ENCODE data around the gene ABI3BP.

- TF ChIP-seq EZH2phosphoT487 (IDR thresholded peaks at IDR 0.05; ENCODE audit: unreplicated experiment) (no peak), CTCF (conservative IDR thresholded peaks at IDR 0.05; ENCODE audit: low read depth in 2 of 2) (peak; percentile 87 to 94), EZH2 (IDR thresholded peaks at IDR 0.05; ENCODE audit: low read depth, unreplicated experiment) (no peak), REST (IDR thresholded peaks at IDR 0.05; ENCODE audit: unreplicated experiment) (no peak), POLR2AphosphoS5 (IDR thresholded peaks at IDR 0.05; ENCODE audit: low read depth) (no peak), JUNB (IDR thresholded peaks at IDR 0.05; ENCODE audit: unreplicated experiment) (no peak), ETS1 (IDR thresholded peaks at IDR 0.05) (no peak), NANOG (IDR thresholded peaks at IDR 0.05; ENCODE audit: borderline replicate concordance) (no peak), CREB1 (CRISPR knock-in tag; IDR thresholded peaks at IDR 0.05; ENCODE audit: low read depth) (no peak)
Measured at GRCh38 chr3:100893590-100893989, 99.6 kb downstream of the ABI3BP start.

Measured in GM23338 (cell line).